Measurements from ENCODE around the gene RNF135. TPM values are rescaled to one million over a fixed set of nuclear protein-coding genes. Genes with fewer than 3 reads are reported as not detected.
"Not testable (repeated sequence)": the region's sequence is repeated elsewhere in the genome, so short reads cannot be mapped to it uniquely, and the experiment has no call there.

RNF135 gene, protein sequence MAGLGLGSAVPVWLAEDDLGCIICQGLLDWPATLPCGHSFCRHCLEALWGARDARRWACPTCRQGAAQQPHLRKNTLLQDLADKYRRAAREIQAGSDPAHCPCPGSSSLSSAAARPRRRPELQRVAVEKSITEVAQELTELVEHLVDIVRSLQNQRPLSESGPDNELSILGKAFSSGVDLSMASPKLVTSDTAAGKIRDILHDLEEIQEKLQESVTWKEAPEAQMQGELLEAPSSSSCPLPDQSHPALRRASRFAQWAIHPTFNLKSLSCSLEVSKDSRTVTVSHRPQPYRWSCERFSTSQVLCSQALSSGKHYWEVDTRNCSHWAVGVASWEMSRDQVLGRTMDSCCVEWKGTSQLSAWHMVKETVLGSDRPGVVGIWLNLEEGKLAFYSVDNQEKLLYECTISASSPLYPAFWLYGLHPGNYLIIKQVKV
- polyA plus RNA-seq (ENCODE audit: insufficient read length) = 20.1 TPM
- long read RNA-seq, donor 1, transcript RNF135-202 (5 exons, 2,892 nt) = major isoform, 5 of 25 reads
- long read RNA-seq, donor 1, partial matches to known transcripts = 17 of 25 reads
- long read RNA-seq, donor 1, other reads (novel, unspliced or antisense) = 0 of 25 reads
- long read RNA-seq, donor 2, partial matches to known transcripts = 26 of 32 reads
- long read RNA-seq, donor 2, other reads (novel, unspliced or antisense) = 0 of 32 reads
- long read RNA-seq, donor 3, partial matches to known transcripts = 22 of 29 reads
- long read RNA-seq, donor 3, other reads (novel, unspliced or antisense) = 0 of 29 reads
- long read RNA-seq, donor 4 = 0 reads
- long read RNA-seq, donor 5, transcript RNF135-201 (4 exons, 1,905 nt) = minor isoform, 5 of 13 reads
- long read RNA-seq, donor 5, transcript RNF135-202 (5 exons, 2,892 nt) = major isoform, 7 of 13 reads
- long read RNA-seq, donor 5, partial matches to known transcripts = 0 of 13 reads
- long read RNA-seq, donor 5, other reads (novel, unspliced or antisense) = 0 of 13 reads
- long read RNA-seq, donor 6, partial matches to known transcripts = 19 of 27 reads
- long read RNA-seq, donor 6, other reads (novel, unspliced or antisense) = 0 of 27 reads
- long read RNA-seq, donor 7, transcript RNF135-202 (5 exons, 2,892 nt) = major isoform, 10 of 13 reads
- long read RNA-seq, donor 7, partial matches to known transcripts = 0 of 13 reads
- long read RNA-seq, donor 7, other reads (novel, unspliced or antisense) = 0 of 13 reads
- long read RNA-seq, donor 8, transcript RNF135-202 (5 exons, 2,892 nt) = major isoform, 5 of 7 reads
- long read RNA-seq, donor 8, partial matches to known transcripts = 0 of 7 reads
- long read RNA-seq, donor 8, other reads (novel, unspliced or antisense) = 0 of 7 reads

DNA sequence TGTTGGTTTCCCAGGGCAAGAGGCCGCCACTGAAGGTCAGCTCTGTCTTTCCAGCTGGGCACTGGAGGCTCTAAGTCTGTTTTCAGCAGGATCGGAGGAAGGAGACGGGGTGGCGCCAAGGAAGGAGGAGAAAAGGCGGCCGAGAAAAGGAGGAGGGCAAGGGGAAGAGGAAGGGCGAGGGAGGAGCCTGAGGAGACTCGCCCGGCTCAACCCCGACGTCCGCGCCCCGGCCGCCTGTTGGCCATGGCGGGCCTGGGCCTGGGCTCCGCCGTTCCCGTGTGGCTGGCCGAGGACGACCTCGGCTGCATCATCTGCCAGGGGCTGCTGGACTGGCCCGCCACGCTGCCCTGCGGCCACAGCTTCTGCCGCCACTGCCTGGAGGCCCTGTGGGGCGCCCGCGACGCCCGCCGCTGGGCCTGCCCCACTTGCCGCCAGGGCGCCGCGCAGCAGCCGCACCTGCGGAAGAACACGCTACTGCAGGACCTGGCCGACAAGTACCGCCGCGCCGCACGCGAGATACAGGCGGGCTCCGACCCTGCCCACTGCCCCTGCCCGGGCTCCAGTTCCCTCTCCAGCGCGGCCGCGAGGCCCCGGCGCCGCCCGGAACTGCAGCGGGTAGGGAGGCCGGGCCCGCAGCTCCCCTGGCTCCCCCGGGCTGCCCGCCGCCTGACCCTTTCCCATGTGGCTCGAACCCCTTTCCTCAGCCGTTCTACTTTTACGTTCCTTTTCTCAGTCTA, at the start of gene RNF135:
Gene RNF135 (plus strand): TSS at position 209 of the 737 bp plus-strand sequence. CDS start 35 bp downstream, at position 244.
- peak; percentile 75 for DNase-seq

DNA sequence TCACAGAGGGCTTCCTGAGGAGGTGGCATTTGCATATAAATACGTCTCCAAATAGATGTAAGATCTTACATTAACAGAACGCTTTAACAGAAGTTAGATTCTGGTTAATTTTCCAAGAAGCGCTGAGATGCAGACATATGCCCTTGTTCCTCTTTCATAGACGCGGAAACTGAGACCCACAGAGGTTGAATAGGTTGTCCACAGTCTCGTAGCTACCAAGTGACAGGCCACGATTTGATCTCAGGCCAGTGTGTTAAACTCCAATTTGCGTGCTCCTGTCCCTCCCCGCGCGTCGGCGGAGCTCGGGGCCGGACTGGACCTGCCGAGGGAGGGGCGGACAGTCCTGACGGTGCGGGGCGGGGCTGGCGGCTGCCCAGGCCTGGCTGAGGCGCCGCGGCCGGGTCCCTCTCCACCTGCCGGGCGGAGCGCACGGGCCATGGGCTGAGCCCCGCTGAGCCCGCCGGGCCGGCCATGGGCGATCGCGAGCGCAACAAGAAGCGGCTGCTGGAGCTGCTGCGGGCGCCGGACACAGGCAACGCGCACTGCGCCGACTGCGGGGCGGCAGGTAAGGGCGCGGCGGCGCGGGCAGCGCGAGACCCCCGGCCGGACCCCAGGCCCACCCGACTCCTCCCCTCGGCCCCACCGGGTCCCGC, 49.2 kb upstream of the RNF135 start, which contains the start of gene ADAP2:
Gene ADAP2 (plus strand): TSS at position 402 of the 653 bp plus-strand sequence. CDS start 70 bp downstream, at position 472.
- no peak for DNase-seq

DNA sequence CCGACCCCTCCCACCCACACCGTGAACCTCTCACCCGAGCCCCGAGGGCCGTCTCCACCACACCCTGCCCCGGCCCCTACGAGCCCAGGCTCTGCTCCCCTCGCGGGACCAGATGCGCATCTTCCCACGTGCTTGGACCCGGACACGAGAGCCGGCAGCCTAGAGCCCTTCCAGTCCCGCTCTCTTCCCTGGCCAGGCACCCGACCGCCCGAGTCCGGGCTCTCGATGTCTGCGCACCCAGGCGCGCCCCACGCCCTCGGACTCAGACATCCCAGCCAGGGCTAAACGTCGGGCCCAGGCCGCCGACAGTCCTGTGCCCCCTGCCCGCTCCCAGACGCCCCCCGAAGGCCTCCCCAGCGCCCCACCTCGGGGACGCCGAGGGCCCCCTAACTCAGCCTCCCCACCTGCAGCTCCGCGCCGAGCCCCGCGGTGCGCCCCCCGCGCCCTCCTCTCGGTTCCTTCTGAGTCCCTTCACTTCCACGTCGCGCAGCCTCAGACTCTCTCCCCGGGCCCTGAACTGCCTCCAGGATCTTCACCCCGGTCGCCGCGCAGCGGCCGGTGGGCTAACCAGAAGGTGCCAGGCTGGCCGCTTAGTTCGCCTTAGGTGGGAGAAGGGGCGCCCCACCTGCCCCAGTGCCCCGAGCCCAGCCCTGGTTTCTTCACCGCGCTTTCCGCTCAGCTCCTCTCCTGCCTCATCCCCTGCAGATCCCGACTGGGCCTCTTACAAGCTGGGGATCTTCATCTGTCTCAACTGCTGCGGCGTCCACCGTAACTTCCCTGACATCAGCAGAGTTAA, 48.4 kb upstream of the RNF135 start:
- no peak for DNase-seq

DNA sequence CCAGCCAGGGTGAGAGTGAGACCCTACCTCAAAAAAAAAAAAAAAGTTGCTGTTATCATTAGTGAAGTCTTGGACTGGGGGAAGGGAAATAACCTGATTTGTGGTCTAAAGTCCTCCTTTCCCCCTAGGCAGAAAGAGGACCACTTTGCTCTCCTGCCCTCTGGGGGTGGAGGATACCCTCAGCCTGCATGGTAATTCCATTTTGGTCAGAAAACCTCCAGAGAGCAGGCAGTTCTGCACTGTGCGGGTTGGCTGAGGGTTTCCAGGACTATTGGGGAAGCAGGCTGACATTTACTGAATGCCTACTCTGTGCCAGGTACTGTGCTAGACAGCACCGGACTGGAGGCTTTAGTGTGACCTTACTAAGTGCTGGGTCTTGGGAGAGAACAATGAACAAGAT, 46.5 kb upstream of the RNF135 start:
- no peak for DNase-seq

DNA sequence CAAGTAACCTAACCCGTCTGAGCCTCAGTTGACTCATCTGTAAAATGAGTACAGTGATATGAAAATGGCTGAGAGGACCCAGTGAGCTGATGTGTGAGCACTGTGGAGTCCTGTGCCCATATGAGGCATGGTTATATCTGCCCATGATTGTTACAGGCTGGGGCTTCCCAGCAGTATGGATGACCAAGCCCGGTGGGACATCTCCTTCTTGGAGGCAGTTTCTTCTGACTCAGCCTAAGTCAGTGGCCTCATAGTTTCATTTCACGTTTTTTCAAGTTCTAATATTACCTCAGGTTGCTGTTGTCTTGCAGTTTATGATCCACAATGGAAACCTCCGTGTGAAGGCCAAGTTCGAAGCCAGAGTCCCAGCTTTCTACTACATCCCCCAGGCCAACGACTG, 44.3 kb upstream of the RNF135 start:
- DNase-seq = no peak

DNA sequence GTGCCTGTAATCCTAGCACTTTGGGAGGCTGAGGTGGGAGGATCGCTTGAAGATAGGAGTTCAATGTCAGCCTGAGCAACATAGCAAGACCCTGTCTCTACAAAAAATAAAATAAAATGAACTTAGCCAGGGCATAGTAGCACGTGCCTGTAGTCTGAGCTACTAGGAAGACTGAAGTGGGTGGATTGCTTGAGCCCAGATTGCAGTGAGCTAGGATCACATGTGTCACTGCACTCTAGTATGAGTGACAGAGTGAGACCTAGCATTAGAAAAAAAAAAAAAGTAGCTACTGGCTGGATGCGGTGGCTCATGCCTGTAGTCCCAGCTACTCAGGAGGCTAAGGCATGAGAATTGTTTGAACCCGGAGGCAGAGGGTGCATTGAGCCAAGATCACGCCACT, 43.1 kb upstream of the RNF135 start:
- no peak for DNase-seq

DNA sequence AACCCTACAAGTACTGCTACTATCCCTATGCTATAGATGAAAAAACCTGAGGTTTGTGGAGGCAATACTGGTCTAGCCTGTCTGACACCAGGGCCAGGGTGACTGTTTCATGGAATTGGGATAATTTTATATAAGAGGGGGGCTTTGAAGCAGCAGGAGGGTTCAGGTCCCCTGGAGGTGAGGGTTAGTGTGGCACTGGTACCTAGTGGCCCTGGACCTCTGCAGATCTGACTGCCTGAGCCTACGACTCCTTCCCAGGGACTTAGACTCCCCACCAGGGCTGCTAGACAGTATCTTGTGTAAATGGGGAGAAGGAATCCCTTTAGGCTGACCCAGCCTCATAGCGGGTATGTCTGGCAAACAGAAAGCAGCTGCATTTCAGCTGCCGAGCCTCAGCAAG, 42.3 kb upstream of the RNF135 start:
- DNase-seq = no peak

DNA sequence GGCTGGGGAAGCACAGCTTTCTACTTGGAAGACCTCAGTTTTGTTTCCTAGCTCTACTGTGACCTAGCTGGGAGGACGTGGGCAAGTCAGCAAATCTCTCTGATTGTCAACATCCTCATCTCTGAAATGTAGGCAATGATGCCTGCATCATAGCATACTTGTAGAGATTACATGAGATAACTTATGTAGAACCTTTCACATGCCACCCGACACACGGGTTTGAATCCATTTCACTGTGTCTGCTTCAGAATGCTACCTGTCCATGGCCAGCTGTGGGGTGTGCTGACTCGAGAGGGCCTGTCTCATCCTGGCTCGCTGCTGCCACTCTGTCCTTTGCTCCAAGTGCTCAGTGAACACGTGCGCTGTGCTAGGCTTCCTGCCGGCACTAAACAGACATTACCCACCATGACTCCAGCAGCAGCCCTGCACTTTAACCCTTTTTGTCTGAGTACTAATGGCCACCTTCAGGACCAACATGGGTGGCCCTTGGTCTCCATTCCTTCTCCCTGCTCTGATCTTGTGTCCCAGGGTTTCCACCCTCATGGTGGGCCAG, 41.7 kb upstream of the RNF135 start:
- DNase-seq = no peak

DNA sequence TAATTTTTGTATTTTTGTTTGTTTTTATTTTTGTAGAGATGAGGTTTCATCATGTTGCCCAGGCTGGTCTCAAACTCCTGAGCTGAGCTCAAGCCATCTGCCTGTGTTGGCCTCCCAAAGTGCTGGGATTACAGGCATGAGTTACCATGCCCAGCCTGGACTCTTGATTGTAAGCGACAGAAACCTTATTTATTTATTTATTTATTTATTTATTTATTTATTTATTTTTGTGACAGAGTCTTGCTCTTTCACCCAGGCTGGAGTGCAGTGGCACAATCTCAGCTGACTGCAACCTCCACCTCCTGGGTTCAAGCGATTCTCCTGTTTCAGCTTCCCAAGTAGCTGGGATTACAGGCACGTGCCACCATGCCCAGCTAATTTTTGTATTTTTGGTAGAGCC, 41.0 kb upstream of the RNF135 start:
- DNase-seq = not testable (repeated sequence)

DNA sequence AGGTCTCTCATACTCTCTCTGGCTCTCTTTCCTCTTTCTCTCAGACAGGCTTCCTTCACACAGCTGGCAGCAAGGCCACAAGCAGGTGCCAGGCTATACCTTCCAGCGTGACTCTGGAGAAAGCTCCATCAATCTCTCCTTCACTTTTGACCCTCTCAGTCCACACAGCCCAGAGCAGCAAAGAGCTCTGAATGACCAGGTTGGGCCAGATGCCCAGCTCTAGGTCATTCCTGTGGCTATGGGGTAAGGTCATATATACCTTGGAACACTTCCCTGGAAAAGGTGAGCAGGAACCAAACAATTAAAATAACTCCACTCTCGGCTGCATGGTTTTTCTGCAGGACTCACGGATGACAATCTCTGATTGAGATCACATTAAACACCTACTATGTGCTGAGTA, 40.3 kb upstream of the RNF135 start:
- no peak for DNase-seq

DNA sequence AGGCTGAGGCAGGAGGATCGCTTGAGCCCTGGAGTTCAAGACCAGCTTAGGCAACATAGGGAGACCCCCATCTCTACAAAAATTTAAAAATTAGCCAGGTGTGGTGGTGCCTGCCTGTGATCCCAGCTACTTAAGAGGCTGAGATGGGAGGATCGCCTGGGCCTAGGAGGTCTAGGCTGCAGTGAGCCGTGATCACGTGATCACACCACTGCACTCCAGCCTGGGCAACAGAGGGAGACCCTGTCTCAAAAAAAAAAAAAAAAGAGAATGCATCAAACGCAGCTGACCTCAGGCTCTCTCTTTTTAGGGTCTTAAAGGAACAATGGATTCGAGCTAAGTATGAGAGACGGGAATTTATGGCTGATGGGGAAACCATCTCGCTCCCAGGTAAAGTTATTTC, 39.3 kb upstream of the RNF135 start:
- DNase-seq = not testable (repeated sequence)

DNA sequence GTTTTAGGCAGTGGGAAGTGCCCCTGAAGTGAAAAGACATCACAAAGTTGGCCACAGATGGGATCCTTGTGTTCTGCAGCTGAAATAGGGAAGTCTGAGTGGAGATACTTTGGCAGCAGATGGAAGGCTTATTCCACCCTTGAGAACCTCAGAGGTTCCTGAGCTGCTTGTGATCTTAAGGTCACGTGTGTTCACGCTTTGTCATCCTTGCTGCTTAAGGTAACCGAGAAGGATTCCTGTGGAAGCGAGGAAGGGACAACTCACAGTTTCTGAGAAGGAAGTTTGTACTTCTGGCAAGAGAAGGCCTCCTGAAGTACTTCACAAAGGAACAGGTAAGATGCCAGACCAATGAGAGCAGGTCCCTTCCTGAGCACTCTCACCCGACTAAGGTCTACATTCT, 36.9 kb upstream of the RNF135 start:
- DNase-seq = no peak

DNA sequence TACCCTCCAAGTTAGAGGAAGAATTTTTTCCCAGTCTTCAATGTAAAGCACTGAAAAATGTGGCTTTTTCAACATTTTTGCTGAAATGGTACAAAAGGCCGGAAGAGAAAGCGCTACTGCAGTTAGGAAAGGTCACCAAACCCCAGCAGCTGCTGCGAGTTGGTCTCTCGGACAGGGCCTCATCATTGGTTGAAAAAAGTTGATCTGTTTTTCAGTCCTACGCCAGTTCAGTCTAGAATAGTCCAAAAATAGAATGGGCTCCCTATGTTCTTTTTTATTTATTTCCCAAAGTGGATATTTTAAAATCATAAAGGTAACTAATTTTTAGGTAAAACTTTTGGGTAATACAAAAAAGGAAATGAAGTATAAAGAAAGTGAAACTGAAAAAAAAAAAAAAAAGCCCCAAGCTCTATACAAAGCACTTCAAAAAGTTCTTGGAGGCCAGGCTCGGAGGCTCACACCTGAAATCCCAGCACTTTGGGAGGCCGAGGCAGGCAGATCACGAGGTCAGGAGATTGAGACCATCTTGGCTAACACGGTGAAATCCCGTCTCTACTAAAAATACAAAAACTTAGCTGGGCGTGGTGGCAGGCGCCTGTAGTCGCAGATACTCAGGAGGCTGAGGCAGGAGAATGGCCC, 31.7 kb upstream of the RNF135 start:
- DNase-seq = no peak

DNA sequence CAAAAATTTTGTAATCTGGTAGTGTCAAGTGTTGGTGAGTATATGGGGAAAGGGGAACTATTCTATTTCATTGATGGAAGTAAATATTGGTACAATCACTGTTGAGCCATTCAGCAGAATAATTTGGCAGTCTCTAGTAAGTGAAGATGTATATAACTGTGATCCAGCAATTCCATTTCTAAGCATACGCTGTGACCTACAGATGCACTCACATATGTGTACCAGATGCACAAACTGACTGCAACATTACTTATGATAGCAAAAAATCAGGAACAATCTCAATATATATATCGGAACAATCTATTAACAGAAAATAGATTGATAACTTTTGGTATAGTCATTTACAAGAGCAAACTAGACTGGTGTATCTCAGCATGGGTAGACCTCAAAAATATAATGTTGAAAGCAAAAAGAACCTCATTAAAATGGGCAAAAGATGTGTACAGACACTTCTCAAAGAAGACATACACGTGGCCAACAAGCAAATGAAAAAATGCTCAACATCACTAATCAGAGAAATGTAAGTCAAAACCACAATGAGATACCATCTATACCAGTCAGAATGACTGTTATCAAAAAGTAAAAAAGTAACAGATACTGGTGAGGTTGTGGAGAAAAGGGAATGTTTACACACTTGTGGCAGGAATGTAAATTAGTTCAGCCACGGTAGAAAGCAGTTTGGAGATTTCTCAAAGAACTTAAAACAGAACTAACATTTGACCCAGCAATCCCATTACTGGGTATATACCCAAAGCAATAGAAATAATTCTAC, 28.3 kb upstream of the RNF135 start:
- DNase-seq = no peak

DNA sequence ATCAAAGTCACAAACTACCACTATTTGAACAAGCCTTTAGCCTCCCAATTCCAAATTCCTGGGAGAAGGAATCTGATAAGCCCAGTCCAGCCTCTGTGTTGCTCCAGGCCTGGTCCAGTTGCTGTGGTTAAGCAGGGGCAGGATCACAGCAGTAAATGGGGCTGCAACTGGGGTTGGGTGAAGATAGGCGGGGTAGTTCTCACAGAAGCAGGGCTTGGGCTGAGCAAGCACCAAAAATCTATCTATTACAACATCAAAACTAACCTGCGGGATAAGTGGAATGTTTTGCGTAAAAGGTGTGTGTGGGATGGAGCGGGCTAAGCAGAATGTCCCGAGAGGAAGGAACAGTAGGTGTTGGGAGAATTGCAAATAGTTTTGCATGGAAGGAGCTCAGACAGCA, 23.0 kb upstream of the RNF135 start:
- no peak for DNase-seq

DNA sequence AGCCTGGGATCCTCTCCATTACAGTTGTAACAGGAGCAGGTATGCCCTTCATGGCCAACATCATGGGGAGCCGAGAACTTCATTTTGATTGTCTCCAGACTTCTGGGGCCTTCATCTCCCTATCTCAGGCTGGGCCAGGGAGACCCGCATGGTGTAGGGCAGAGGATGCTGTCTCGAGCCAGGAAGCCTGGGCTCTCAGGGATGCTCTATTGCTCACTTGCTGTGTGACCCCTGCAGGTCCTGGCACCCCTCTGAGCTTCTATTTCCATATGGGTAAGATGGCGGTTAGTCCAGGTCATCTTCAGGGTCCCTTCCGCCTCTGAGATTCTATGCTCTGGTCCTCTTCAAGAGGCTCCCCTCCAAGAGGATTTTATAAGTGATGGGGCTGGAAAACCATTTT, 20.6 kb upstream of the RNF135 start:
- no peak for DNase-seq

DNA sequence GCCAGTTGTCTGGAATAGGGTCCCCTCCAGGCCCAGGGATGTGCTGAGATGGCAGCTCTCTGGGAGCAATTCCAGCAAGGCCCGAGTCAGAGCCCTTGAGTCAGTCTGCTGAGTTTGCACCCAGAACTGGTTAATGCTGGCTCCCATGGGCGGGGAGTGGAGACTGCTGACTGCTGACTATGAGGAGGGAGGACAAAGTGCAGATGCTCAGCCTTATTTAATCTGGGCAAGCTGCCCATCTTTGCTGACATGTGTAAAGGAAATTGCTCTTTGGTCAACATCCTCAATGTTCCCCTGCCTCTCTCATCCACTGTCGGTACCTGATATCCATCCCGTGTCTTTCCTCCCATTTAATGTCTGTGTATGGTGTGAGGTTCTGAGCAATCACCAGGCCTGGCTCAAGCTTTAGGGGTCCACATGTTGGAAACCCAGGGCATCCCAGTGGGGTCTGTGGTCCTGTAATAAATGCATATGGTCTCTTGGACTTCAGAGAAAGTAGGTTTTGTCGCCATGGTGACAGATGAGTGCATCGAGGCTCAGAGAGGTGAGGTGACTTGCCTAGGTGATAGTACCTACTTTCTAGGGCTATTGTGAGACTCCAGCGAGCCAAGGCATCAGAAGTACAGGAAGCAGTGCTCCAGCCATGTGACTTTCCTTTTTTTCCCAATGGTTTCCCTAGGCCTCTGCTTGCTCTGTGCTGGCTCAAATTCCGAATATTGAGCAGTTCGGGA, 20.0 kb upstream of the RNF135 start:
- DNase-seq = no peak

All from left kidney (tissue), 8 donors.